ENCODE measurements around the gene SUSD3.

The SUSD3 gene

GRCh38 chr9:93030642-93031628, 27.6 kb upstream of the SUSD3 start:
- no peak for DNase-seq

- DNase-seq = no peak
Measured at GRCh38 chr9:93031629-93032430, 26.7 kb upstream of the SUSD3 start.

DNA sequence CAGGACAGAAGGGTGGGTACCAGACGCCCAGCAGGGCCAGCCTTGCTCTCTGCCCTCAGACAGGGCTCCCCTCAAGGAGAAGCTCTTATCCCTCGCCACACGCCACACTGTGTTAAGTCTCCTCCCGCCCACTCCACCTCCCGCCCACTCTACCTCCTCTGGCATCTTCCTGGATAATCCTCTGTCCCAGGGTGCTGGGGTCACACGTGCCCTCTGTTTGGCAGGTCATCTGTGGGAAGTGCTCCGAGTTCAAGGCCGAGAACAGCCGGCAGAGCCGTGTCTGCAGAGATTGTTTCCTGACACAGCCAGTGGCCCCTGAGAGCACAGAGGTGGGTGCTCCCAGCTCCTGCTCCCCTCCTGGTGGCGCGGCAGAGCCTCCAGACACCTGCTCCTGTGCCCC, 26.0 kb upstream of the SUSD3 start:
- no peak for DNase-seq

DNA sequence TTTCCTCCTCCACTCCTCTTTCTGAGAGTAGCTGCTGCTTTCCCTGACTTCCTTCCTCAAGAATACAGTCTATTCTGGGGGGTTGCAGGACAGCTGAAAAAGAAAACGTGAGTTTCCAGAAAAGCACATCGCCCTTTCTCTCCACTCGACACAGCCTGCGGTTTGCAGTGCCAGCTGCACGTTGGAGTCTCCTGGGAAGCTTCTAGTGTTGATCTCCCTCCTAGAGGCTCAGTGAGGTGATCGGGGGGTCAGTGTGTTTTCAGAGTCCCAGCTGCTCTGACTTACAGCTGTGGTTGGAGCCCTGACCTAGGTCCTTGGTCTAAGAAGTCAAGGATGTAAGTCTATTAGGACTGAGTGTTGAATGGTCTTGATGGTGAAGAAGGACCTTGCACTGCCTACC, 25.0 kb upstream of the SUSD3 start:
- DNase-seq = no peak

- DNase-seq = no peak
Measured at GRCh38 chr9:93035106-93035660, 23.3 kb upstream of the SUSD3 start.

- DNase-seq = no peak
Measured at GRCh38 chr9:93035821-93036351, 22.6 kb upstream of the SUSD3 start.

- no peak for DNase-seq
Measured at GRCh38 chr9:93036887-93037475, 21.5 kb upstream of the SUSD3 start.

GRCh38 chr9:93037476-93037971, 21.0 kb upstream of the SUSD3 start:
- no peak for DNase-seq

DNA sequence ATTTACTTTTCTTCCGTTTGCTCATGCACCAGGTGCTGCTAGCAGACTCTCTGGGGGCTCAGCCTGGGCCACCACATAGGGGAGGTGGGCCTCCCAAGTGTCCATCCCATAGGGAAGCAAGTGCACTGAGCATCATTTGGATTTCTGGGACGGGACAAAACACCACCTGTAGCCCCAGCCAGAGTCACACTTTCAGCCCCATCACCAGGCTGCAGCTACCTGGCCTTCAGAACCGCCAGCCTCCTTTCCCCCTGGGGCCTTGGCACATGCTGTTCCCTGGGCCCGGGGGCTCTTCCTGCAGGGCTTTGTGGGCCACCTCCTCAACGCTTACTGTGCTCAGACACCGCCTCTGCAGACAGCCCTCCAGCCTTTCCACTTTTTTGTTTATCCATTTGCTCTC, 19.6 kb upstream of the SUSD3 start:
- DNase-seq = no peak

- DNase-seq = no peak
Measured at GRCh38 chr9:93039456-93039855, 19.0 kb upstream of the SUSD3 start.

GRCh38 chr9:93039976-93040375, 18.5 kb upstream of the SUSD3 start:
- DNase-seq = no peak

GRCh38 chr9:93040409-93040808, 18.1 kb upstream of the SUSD3 start:
- no peak for DNase-seq

DNA sequence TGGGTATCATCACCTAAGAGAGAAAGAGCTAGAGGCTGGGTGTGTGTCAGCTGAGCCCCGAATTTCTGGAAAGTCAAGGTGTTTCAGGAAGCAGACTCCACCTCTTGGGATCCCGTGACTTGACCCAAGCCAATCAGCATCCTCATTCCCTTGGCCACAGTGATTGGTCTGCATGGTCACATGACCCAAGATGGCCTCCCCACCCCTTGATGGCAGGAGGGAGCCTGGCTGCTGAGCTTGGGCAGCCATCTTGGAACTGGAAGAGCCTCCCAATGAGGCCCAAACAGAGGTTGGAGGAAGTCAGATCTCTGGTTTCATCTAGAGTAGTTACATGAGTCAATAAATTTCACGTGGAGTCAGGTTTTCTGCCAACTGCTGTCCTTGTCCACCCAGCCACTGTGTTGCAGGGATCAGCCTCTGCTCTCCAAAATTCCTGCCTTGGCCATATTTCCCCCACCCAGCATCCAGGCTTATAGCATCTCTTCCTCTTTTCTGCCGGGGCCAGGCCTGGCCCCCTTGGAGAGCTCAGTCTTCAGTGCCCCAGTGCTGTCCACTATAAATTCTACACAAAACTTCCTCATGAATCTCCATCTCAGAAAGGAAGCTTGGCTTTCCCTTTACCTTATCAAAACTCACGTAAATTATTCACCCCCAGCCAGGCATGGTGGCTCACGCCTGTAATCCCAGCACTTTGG, 17.2 kb upstream of the SUSD3 start:
- DNase-seq = no peak

DNA sequence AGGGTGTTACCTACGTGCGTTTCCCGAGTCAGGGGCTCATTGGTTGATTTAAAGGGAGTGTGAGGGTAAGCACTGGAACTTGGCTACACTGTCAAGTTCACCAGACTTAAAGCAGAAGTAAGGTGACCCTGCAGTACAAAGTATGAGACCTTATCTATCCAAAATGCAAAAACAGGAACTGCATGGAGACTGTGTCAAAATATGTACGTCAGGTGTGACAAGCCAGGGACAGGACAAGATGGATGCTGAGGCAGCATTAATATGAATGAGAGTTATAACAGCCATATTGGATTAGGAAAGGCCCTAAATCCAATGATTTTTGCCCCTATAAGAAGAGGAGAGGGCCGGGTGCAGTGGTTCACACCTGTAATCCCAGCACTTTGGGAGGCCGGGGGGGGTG, 15.4 kb upstream of the SUSD3 start:
- DNase-seq = no peak

- DNase-seq = no peak
Measured at GRCh38 chr9:93045521-93045920, 13.0 kb upstream of the SUSD3 start.

DNA sequence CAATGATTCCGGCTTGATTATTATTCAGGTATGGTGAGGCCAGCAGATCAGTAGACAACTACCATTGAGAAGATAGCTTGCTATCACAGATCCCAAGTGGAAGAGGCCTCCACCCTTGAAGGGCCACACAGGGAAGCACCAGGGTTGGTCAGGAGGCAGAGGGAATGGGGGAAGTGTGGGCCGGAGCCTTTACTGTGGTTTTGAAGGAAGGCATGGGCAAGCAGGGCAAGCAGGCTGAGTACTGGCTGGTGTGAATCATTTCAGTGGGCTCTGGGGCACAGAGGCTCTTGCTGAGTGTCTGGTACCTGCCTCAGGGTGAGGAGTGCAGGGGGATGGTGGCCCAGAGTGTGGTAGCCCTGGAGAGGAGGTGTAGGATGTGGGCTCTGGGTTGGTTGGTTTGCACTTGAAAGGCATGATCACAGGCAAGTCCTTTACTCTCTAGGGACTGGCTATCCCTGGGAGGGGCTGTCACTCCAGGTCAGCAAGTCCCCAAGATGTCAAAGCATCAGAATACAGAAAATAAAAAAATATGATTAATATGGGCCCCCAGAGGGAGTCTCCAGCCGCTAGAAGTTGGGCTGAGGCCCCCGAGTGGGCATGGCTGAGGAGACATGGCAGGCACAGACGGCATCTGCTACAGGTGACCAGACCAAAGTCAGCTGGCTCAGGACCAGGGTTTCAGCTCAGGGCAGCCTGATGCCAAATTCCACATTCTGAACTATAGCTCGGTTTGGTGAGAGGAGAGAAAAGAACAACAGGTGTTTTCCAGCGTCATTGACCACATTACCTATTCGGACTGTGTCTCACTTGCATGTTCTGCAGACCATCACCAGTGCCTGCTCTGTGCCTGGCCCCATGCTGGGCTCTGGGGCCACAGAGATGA, 9.7 kb upstream of the SUSD3 start:
- no peak for DNase-seq

GRCh38 chr9:93049491-93049890, 9.0 kb upstream of the SUSD3 start:
- no peak for DNase-seq

- DNase-seq = no peak
Measured at GRCh38 chr9:93050231-93050630, 8.3 kb upstream of the SUSD3 start.

GRCh38 chr9:93051680-93052089, 6.8 kb upstream of the SUSD3 start:
- no peak for DNase-seq

DNA sequence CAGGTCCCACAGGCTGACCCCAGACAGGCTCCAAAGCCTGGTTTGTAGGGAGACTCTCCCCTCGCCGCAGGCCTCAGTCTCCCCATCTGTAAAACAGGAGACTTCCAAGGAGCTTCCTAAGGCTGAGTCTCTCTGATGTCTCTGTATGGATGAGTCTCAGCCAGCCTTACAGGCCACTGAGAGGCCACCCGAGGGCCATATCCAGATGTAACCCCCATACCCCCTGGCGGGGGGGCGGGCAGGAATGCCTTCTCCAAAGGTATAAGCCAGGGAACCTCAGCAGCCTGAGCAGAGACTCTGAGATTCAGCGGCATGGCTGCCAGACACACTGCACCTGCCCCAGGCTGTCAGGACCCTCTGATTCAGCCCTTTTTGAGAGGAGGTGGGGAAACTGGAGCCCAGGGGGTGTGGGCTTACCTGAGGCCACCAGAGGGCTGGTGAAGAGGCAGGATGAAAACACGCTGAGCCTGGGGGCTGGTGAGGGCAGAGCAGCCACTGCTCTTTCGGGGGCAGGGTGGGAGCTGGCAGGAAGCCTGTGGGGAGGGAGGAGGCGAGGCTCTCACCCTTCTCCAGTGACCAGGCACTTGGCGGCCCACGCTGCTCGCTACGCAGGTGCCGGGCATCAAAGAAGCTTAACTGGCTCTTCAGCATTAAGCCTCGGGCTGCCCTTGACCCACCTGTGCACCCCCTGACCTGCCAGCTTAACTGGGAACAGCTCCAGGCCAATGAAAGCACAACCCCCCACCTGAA, 5.5 kb upstream of the SUSD3 start:
- no peak for DNase-seq

Data from 8988T (cell line).